Measurements from ENCODE around the gene ZDHHC14.

ZDHHC14 gene

GRCh38 chr6:157561929-157562810, 181.2 kb downstream of the ZDHHC14 start:
- no peaks in the 10 kb centered on the region for H3K27me3 ChIP-seq (ENCODE audit: control insufficient read depth in 1 of 2, insufficient read depth in 2 of 2, low read length in 2 of 2)
- no peaks in the 10 kb centered on the region for H3K4me1 ChIP-seq (ENCODE audit: insufficient read depth, low read length)

DNA sequence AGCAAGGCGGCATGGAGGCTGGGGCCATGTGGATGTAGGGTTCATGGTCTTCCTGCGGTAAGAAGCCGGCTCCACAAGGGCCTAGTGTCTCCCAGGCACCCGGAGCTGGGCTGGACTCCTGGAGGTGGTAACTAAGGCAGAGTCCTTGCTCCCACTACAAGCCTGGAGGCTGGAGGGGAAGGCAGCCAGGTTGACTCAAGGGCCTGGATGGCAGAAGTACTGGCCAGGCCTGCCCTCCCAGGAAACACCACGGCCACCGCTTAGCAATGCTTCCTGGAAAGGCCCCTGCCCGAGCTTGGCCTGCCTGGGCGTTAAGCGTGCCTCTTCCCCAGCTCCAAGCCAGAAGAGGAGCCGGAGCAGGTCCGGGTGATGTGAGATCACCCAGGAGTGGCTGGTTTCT, 182.0 kb downstream of the ZDHHC14 start:
- H3K4me3 ChIP-seq (ENCODE audit: low read depth in 1 of 2, low read length in 2 of 2) = no peak overlapping the region
- H3K4me1 ChIP-seq (ENCODE audit: insufficient read depth, low read length) = no peaks in the 10 kb centered on the region
- H3K27ac ChIP-seq (ENCODE audit: low read depth, low read length) = no peak overlapping the region
- no peaks in the 10 kb centered on the region for H3K27me3 ChIP-seq (ENCODE audit: control insufficient read depth in 1 of 2, insufficient read depth in 2 of 2, low read length in 2 of 2)
- no peaks in the 10 kb centered on the region for H3K9me3 ChIP-seq (ENCODE audit: low read length)
- no peak overlapping the region for H3K9ac ChIP-seq (ENCODE audit: low read length)
- H3K36me3 ChIP-seq (ENCODE audit: insufficient read depth, low read length) = no peaks in the 10 kb centered on the region

More at GRCh38 chr6:157561929-157562810, 181.2 kb downstream of the ZDHHC14 start:
- Histone ChIP-seq H3K36me3 (ENCODE audit: insufficient read depth, low read length) (no peaks in the 10 kb centered on the region), H3K9me3 (ENCODE audit: low read length) (no peaks in the 10 kb centered on the region), H3K9ac (ENCODE audit: low read length) (no peak overlapping the region), H3K27ac (ENCODE audit: low read depth, low read length) (no peak overlapping the region), H3K4me3 (ENCODE audit: low read depth in 1 of 2, low read length in 2 of 2) (no peak overlapping the region)

DNA sequence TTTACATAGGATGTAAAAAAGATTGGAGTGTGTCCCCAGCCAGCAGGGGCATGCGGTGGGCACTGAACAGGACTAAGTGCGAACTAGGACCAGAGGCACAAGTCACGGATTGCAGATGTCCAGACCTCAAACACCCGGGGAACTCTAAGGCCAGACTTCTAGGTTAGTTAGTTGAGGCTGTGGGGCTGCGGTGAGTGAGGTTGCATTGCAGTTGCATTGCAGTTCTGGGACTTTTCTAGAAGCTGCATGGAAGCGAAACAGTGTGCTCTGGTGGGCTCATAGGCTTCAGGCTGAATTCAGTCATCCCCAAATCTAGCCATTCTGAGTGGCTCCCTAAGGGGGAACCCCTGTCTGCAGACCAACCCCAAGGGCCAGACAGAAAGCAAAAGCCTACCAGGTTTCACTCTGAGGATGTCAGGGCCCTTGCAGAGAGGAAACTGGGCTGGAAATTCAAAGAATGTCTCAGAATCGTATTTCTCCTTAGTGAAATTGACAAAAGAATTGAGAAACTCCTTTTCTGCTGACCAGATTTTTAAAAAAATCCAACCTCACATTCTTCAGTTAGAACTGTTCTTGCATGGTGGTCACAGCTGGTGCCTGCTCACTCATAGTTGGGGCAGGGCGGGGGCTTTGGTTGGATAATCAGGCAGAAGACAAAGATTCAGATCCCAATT, 182.8 kb downstream of the ZDHHC14 start:
- Histone ChIP-seq H3K27ac (ENCODE audit: low read depth, low read length) (no peak overlapping the region), H3K4me1 (ENCODE audit: insufficient read depth, low read length) (no peaks in the 10 kb centered on the region), H3K9me3 (ENCODE audit: low read length) (no peaks in the 10 kb centered on the region), H3K36me3 (ENCODE audit: insufficient read depth, low read length) (no peaks in the 10 kb centered on the region), H3K27me3 (ENCODE audit: control insufficient read depth in 1 of 2, insufficient read depth in 2 of 2, low read length in 2 of 2) (no peaks in the 10 kb centered on the region), H3K4me3 (ENCODE audit: low read depth in 1 of 2, low read length in 2 of 2) (no peak overlapping the region), H3K9ac (ENCODE audit: low read length) (no peak overlapping the region)

GRCh38 chr6:157568702-157569101, 187.7 kb downstream of the ZDHHC14 start:
- Histone ChIP-seq H3K27me3 (ENCODE audit: control insufficient read depth in 1 of 2, insufficient read depth in 2 of 2, low read length in 2 of 2) (no peaks in the 10 kb centered on the region), H3K4me1 (ENCODE audit: insufficient read depth, low read length) (no peaks in the 10 kb centered on the region), H3K9ac (ENCODE audit: low read length) (no peak overlapping the region), H3K9me3 (ENCODE audit: low read length) (no peaks in the 10 kb centered on the region), H3K27ac (ENCODE audit: low read depth, low read length) (no peak overlapping the region), H3K4me3 (ENCODE audit: low read depth in 1 of 2, low read length in 2 of 2) (no peak overlapping the region), H3K36me3 (ENCODE audit: insufficient read depth, low read length) (no peaks in the 10 kb centered on the region)

GRCh38 chr6:157569543-157569942, 188.6 kb downstream of the ZDHHC14 start:
- no peaks in the 10 kb centered on the region for H3K4me1 ChIP-seq (ENCODE audit: insufficient read depth, low read length)
- H3K9me3 ChIP-seq (ENCODE audit: low read length) = no peaks in the 10 kb centered on the region
- no peak overlapping the region for H3K9ac ChIP-seq (ENCODE audit: low read length)
- H3K36me3 ChIP-seq (ENCODE audit: insufficient read depth, low read length) = no peaks in the 10 kb centered on the region
- no peaks in the 10 kb centered on the region for H3K27me3 ChIP-seq (ENCODE audit: control insufficient read depth in 1 of 2, insufficient read depth in 2 of 2, low read length in 2 of 2)
- H3K4me3 ChIP-seq (ENCODE audit: low read depth in 1 of 2, low read length in 2 of 2) = no peak overlapping the region
- no peak overlapping the region for H3K27ac ChIP-seq (ENCODE audit: low read depth, low read length)

DNA sequence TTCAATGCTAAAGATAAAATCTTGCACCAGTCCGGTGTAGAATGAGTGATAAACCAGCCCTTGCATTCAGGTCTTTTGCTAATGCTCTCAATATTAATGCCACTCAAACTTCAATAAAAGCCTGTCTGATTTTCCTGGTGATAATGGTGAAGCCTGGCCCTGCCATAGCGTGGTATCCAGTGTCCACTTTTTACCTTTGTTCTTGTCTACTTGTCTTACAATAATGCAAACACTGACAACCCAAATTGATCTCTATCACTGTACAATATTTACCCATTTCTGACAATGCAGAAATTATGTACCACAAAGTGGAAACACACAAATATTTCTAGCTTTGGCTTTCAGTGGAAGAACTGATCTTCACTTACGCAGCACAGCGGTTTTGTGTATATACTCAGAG, 189.1 kb downstream of the ZDHHC14 start:
- Histone ChIP-seq H3K36me3 (ENCODE audit: insufficient read depth, low read length) (no peaks in the 10 kb centered on the region), H3K9me3 (ENCODE audit: low read length) (no peaks in the 10 kb centered on the region), H3K4me3 (ENCODE audit: low read depth in 1 of 2, low read length in 2 of 2) (no peak overlapping the region), H3K27me3 (ENCODE audit: control insufficient read depth in 1 of 2, insufficient read depth in 2 of 2, low read length in 2 of 2) (no peaks in the 10 kb centered on the region), H3K9ac (ENCODE audit: low read length) (no peak overlapping the region), H3K27ac (ENCODE audit: low read depth, low read length) (no peak overlapping the region), H3K4me1 (ENCODE audit: insufficient read depth, low read length) (no peaks in the 10 kb centered on the region)

DNA sequence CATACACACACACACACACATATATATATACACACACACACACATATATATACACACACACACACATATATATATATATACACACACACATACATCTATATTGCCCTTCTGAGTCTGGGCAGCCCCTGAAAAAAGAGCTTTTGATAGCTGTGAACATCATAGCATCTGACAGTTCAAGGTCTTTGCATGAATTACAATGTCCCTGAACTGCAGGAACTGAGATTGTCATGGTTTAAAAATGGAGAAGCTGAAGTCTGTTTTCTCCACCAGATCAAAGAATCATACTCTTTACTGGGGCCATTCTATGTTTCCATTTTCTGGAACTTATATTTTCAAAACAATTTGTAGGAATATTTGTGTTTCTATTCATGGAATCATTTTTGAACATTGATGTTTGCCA, 189.8 kb downstream of the ZDHHC14 start:
- Histone ChIP-seq H3K27me3 (ENCODE audit: control insufficient read depth in 1 of 2, insufficient read depth in 2 of 2, low read length in 2 of 2) (no peaks in the 10 kb centered on the region), H3K4me1 (ENCODE audit: insufficient read depth, low read length) (no peaks in the 10 kb centered on the region), H3K4me3 (ENCODE audit: low read depth in 1 of 2, low read length in 2 of 2) (no peak overlapping the region), H3K36me3 (ENCODE audit: insufficient read depth, low read length) (no peaks in the 10 kb centered on the region), H3K9ac (ENCODE audit: low read length) (no peak overlapping the region), H3K27ac (ENCODE audit: low read depth, low read length) (no peak overlapping the region), H3K9me3 (ENCODE audit: low read length) (no peaks in the 10 kb centered on the region)

- no peak overlapping the region for H3K27ac ChIP-seq (ENCODE audit: low read depth, low read length)
- no peak overlapping the region for H3K9ac ChIP-seq (ENCODE audit: low read length)
- H3K4me1 ChIP-seq (ENCODE audit: insufficient read depth, low read length) = no peaks in the 10 kb centered on the region
- H3K4me3 ChIP-seq (ENCODE audit: low read depth in 1 of 2, low read length in 2 of 2) = no peak overlapping the region
- H3K9me3 ChIP-seq (ENCODE audit: low read length) = no peaks in the 10 kb centered on the region
- H3K36me3 ChIP-seq (ENCODE audit: insufficient read depth, low read length) = no peaks in the 10 kb centered on the region
- no peaks in the 10 kb centered on the region for H3K27me3 ChIP-seq (ENCODE audit: control insufficient read depth in 1 of 2, insufficient read depth in 2 of 2, low read length in 2 of 2)
Observed at GRCh38 chr6:157571269-157571668, 190.3 kb downstream of the ZDHHC14 start.

DNA sequence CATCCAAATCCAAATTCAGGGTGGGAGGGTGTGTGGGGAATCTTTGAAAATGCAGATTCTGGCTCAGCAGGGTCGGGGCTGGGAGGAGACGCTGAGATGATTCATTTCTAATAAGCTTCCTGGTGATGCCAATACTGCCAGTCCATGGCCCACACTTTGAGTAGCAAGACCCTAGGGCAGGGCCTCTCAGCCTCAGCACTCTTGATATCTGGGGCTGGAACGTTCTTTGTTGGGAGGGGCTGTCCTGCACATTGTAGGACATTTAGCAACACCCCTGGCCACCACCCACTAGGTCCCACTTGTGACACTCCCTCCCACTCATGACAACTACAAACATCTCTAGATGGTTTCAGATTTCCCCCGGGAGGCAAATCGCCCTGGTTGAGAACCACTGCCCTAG, 191.0 kb downstream of the ZDHHC14 start:
- Histone ChIP-seq H3K27me3 (ENCODE audit: control insufficient read depth in 1 of 2, insufficient read depth in 2 of 2, low read length in 2 of 2) (no peaks in the 10 kb centered on the region), H3K9me3 (ENCODE audit: low read length) (no peaks in the 10 kb centered on the region), H3K4me1 (ENCODE audit: insufficient read depth, low read length) (no peaks in the 10 kb centered on the region), H3K9ac (ENCODE audit: low read length) (no peak overlapping the region), H3K36me3 (ENCODE audit: insufficient read depth, low read length) (no peaks in the 10 kb centered on the region), H3K4me3 (ENCODE audit: low read depth in 1 of 2, low read length in 2 of 2) (no peak overlapping the region), H3K27ac (ENCODE audit: low read depth, low read length) (no peak overlapping the region)

- no peak overlapping the region for H3K9ac ChIP-seq (ENCODE audit: low read length)
Observed at GRCh38 chr6:157574851-157575424, 193.9 kb downstream of the ZDHHC14 start.

DNA sequence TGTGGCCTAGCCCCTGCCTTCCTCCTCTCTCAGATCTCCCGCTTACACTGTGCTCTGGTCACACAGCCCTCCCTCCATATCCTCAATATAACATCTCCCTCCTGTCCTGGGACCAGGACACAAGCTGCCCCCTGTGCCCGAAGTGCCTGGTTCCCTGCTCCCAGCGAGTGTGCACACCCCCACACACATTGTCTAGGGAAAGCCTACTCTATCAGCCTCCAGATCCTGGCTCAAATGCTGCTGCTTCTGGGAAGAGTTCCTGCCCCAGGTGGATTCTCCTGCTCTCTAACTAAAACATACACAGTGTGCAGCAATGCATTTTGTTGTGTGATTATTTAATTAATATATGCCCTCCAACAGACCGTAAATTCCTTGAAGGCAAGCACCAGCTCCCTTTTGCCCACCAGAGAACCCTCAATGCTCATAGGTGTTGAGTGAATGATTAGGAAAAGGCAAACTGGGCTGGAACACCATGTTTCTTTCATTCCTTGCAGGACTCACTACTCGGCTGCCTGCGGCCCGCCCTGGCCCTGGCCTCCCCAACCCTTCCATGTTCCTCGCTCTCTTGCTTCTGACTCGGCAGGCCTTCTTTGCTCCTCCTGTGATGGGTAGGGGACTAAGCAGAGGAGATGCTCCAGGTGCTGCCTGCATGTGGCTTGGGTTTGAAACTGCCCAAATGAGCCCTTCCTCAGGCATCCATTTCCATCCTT, 194.6 kb downstream of the ZDHHC14 start:
- H3K27me3 ChIP-seq (ENCODE audit: control insufficient read depth in 1 of 2, insufficient read depth in 2 of 2, low read length in 2 of 2) = no peaks in the 10 kb centered on the region
- no peaks in the 10 kb centered on the region for H3K9me3 ChIP-seq (ENCODE audit: low read length)
- no peak overlapping the region for H3K27ac ChIP-seq (ENCODE audit: low read depth, low read length)
- H3K4me1 ChIP-seq (ENCODE audit: insufficient read depth, low read length) = no peaks in the 10 kb centered on the region
- no peak overlapping the region for H3K9ac ChIP-seq (ENCODE audit: low read length)
- no peak overlapping the region for H3K4me3 ChIP-seq (ENCODE audit: low read depth in 1 of 2, low read length in 2 of 2)
- H3K36me3 ChIP-seq (ENCODE audit: insufficient read depth, low read length) = no peaks in the 10 kb centered on the region

More at GRCh38 chr6:157574851-157575424, 193.9 kb downstream of the ZDHHC14 start:
- H3K27me3 ChIP-seq (ENCODE audit: control insufficient read depth in 1 of 2, insufficient read depth in 2 of 2, low read length in 2 of 2) = no peaks in the 10 kb centered on the region
- H3K4me3 ChIP-seq (ENCODE audit: low read depth in 1 of 2, low read length in 2 of 2) = no peak overlapping the region
- H3K4me1 ChIP-seq (ENCODE audit: insufficient read depth, low read length) = no peaks in the 10 kb centered on the region
- H3K36me3 ChIP-seq (ENCODE audit: insufficient read depth, low read length) = no peaks in the 10 kb centered on the region
- H3K27ac ChIP-seq (ENCODE audit: low read depth, low read length) = no peak overlapping the region
- no peaks in the 10 kb centered on the region for H3K9me3 ChIP-seq (ENCODE audit: low read length)

Measured in muscle layer of colon (tissue), 2 donors.